CD4-positive, alpha-beta T cell (primary cell): Measurements from ENCODE around the gene LEKR1. TPM values are rescaled to one million over a fixed set of nuclear protein-coding genes. Genes with fewer than 3 reads are reported as not detected.

Source experiments
- ATAC-seq: fragments of 200-7000 bp; cut with Tn5 transposase; one replicate; pipeline ENCODE4 v1.10.0; 2022; ENCODE audit warnings: mild to moderate bottlenecking; ENCODE audit not compliant: poor library complexity
- CTCF ChIA-PET: fragments of 350-600 bp; sonication (Branson Sonifier 250); formaldehyde crosslinking; loops from one replicate; lab custom pipeline; 2021; ENCODE audit warnings: antibody characterized with exemption, inconsistent platforms; lab: Charles Lee
- POLR2A ChIA-PET: fragments of 350-600 bp; sonication (Branson Sonifier 250); formaldehyde crosslinking; loops from one replicate; lab custom pipeline; 2021; ENCODE audit warnings: antibody characterized with exemption, inconsistent platforms; lab: Charles Lee
- DNase-seq, 14 experiments: peaks; one replicate each; pipeline ENCODE4 v3.0.0-alpha.2; 2013 to 2020; ENCODE audit warnings: mixed read lengths in 2 of 14
- H3K27ac ChIP-seq, 2 donors: one replicate each; pipeline versions ENCODE4 v1.5.1 to v1.7.0; 2013; ENCODE audit warnings: low read length in 2 of 2, low read depth in 1 of 2, mild to moderate bottlenecking in 1 of 2
- H3K27me3 ChIP-seq, 2 experiments: 1 replicate in 1 of 2; 2 replicates in 1 of 2; pipeline versions ENCODE4 v1.6.1 to v1.7.0; 2013; ENCODE audit warnings: low read length in 2 of 2, control low read depth in 1 of 2, mild to moderate bottlenecking in 1 of 2, moderate library complexity in 1 of 2; ENCODE audit not compliant: insufficient read depth in 2 of 2, control insufficient read depth in 1 of 2
- H3K36me3 ChIP-seq: one replicate; pipeline ENCODE4 v1.6.1; 2013; ENCODE audit warnings: low read length, control low read depth; ENCODE audit not compliant: insufficient read depth
- H3K4me1 ChIP-seq: one replicate; pipeline ENCODE4 v1.6.1; 2013; ENCODE audit warnings: low read length, control low read depth; ENCODE audit not compliant: insufficient read depth
- H3K4me3 ChIP-seq: one replicate; pipeline ENCODE4 v1.5.1; 2013; ENCODE audit warnings: mild to moderate bottlenecking, low read length, moderate library complexity
- H3K9me3 ChIP-seq, 2 experiments: 1 replicate in 1 of 2; 2 replicates in 1 of 2; pipeline versions ENCODE4 v1.6.1 to v1.7.0; 2013; ENCODE audit warnings: low read length in 2 of 2, mild to moderate bottlenecking in 2 of 2, control low read depth in 1 of 2, moderate library complexity in 1 of 2; ENCODE audit not compliant: control insufficient read depth in 1 of 2, insufficient read depth in 1 of 2
- H3K27ac Mint-ChIP-seq: one replicate; pipeline ENCODE4 v1.8.0; 2020; ENCODE audit warnings: mixed read lengths
- H3K27me3 Mint-ChIP-seq: one replicate; pipeline ENCODE4 v1.8.0; 2021; ENCODE audit warnings: mixed read lengths
- H3K36me3 Mint-ChIP-seq: one replicate; pipeline ENCODE4 v1.8.0; 2021; ENCODE audit warnings: low read depth, mixed read lengths
- H3K4me1 Mint-ChIP-seq: one replicate; pipeline ENCODE4 v1.8.0; 2021; ENCODE audit warnings: low read depth, mixed read lengths
- H3K4me3 Mint-ChIP-seq: one replicate; pipeline ENCODE4 v1.8.0; 2020; ENCODE audit warnings: mild to moderate bottlenecking, mixed read lengths
- H3K9me3 Mint-ChIP-seq: one replicate; pipeline ENCODE4 v1.8.0; 2020; ENCODE audit warnings: mixed read lengths
- intact Hi-C, 2 experiments: fragments of 100-400 bp; cut with DNase I in 1 of 2; cut with micrococcal nuclease in 1 of 2; formaldehyde crosslinking; loops; one replicate each; pipeline versions ENCODE4 v1.15.1 to v1.9.0; 2023 to 2025; cut with DNase I, micrococcal nuclease
- total RNA-seq, 174 experiments: library from RNA in 2 of 174; stranded (reverse) in 2 of 174; gene quantifications; one replicate each; pipeline ENCODE4 v1.2.3 and lab custom pipeline; 2021 to 2026
- TF ChIP-seq, protein P1 (sequence below): fragments of 200-600 bp; IDR thresholded peaks from one replicate; pipeline ENCODE4 v1.8.0; 2022; ENCODE audit warnings: antibody characterized with exemption, mild to moderate bottlenecking

Gene LEKR1
- total RNA-seq, 2 experiments from 2014 or later = 0.77 to 1.0 TPM

DNA sequence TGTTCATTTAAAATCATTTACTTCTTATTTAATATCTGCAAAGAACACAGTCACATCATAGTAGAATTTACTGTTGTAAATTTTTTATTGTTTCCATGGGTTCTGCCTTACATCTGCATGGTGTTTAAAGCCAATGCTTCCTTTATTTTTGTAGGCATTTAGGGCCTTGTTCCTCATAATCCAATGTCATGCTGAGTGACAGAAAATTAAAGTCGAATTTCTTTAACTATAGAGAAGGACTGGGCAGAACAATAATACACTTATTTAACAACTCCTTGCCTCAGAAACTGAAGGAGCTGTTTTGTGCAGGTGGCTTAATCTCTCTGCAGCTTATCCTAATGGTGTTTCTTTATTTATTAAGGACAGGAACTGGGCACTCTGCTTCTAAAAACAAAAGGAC, 149.6 kb downstream of the LEKR1 start:
- ChIA-PET POLR2A (interaction anchor here (0.7 kb wide), 1 partner anchor 270 kb away, joined by 3 read pairs; no protein-coding TSS in a partner anchor), CTCF (interaction anchor here (0.9 kb wide), 1 partner anchor 15 kb away, joined by 4 read pairs; no protein-coding TSS in a partner anchor)
- no peaks in the 10 kb centered on the region for H3K9me3 ChIP-seq
- DNase-seq = no peak
- H3K4me1 Mint-ChIP-seq = peaks cover 7% of the 10 kb centered on the region
- no peaks in the 10 kb centered on the region for H3K36me3 Mint-ChIP-seq
- H3K27me3 ChIP-seq = no peaks in the 10 kb centered on the region
- H3K36me3 ChIP-seq = no peaks in the 10 kb centered on the region
- H3K4me1 ChIP-seq = peaks cover 2% of the 10 kb centered on the region
- H3K27ac ChIP-seq = no peak overlapping the region
- no peak overlapping the region for H3K4me3 ChIP-seq
- no peaks in the 10 kb centered on the region for H3K27me3 Mint-ChIP-seq
- H3K27ac Mint-ChIP-seq = no peak overlapping the region
- no peak for ATAC-seq
- H3K4me3 Mint-ChIP-seq = no peak overlapping the region
- intact Hi-C loops = no loop called here
- H3K9me3 Mint-ChIP-seq = no peaks in the 10 kb centered on the region
- TF ChIP-seq, protein P1, sequence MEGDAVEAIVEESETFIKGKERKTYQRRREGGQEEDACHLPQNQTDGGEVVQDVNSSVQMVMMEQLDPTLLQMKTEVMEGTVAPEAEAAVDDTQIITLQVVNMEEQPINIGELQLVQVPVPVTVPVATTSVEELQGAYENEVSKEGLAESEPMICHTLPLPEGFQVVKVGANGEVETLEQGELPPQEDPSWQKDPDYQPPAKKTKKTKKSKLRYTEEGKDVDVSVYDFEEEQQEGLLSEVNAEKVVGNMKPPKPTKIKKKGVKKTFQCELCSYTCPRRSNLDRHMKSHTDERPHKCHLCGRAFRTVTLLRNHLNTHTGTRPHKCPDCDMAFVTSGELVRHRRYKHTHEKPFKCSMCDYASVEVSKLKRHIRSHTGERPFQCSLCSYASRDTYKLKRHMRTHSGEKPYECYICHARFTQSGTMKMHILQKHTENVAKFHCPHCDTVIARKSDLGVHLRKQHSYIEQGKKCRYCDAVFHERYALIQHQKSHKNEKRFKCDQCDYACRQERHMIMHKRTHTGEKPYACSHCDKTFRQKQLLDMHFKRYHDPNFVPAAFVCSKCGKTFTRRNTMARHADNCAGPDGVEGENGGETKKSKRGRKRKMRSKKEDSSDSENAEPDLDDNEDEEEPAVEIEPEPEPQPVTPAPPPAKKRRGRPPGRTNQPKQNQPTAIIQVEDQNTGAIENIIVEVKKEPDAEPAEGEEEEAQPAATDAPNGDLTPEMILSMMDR = no peak

DNA sequence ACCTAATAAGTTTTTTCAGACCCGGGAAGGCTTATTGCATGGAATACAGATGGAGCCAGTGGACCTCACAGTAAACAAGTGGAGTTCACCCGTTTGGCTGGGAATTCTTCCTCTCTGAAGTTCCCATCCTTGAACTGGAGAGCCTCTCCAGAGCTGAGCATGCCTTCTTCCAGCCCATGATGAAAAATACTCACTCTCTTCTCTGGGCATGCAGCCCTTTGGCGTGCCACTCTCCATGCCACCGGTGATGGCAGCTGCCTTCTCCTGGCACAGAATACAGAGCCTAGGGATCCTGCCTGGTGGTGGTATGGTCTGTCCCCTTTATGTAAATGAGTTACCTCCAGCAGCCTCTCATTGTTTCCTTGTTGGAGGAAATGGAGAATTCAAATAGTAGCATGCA, 150.8 kb downstream of the LEKR1 start:
- Mint-ChIP-seq H3K9me3 (no peaks in the 10 kb centered on the region), H3K27ac (no peak overlapping the region), H3K4me3 (no peak overlapping the region), H3K4me1 (peaks cover 7% of the 10 kb centered on the region), H3K27me3 (no peaks in the 10 kb centered on the region), H3K36me3 (no peaks in the 10 kb centered on the region)
- ATAC-seq (no peak), DNase-seq (no peak)
- intact Hi-C loops = no loop called here
- Histone ChIP-seq H3K27me3 (no peaks in the 10 kb centered on the region), H3K4me3 (no peak overlapping the region), H3K9me3 (no peaks in the 10 kb centered on the region), H3K36me3 (no peaks in the 10 kb centered on the region), H3K4me1 (peaks cover 2% of the 10 kb centered on the region), H3K27ac (no peak overlapping the region)
- TF ChIP-seq, protein P1 = no peak
- ChIA-PET POLR2A (no interaction called here), CTCF (no interaction called here)

DNA sequence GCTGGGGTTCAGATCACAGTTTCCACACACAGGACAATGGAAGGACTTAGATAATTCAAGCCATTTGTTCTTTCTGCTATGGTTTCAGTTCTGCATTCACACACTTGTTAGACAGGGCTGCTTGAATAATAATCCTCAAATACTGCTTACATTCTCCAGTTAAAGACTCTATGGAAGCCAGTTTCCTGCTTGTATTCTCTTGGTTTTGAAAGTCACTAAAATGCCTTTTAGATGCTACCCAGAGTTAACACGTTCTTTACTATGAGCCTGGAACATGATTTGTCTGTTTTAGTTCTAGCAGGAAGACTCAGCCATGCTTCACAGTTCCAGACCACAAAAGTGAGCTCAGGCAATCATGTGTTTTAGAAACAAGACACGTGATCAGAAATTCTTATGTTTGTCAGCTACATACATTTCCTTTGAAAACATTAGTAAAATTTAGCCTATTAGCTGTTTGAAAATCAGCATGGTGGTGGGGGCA, 152.4 kb downstream of the LEKR1 start:
- H3K4me1 Mint-ChIP-seq = peaks cover 7% of the 10 kb centered on the region
- H3K36me3 Mint-ChIP-seq = no peaks in the 10 kb centered on the region
- POLR2A ChIA-PET = interaction anchor here (1.1 kb wide), 1 partner anchor 33 kb away, joined by 3 read pairs; no protein-coding TSS in a partner anchor
- H3K9me3 Mint-ChIP-seq = no peaks in the 10 kb centered on the region
- CTCF ChIA-PET = no interaction called here
- H3K27me3 ChIP-seq = no peaks in the 10 kb centered on the region
- intact Hi-C loops = no loop called here
- H3K4me3 Mint-ChIP-seq = no peak overlapping the region
- peaks cover 2% of the 10 kb centered on the region for H3K4me1 ChIP-seq
- no peak overlapping the region for H3K27ac ChIP-seq
- no peaks in the 10 kb centered on the region for H3K27me3 Mint-ChIP-seq
- H3K36me3 ChIP-seq = no peaks in the 10 kb centered on the region
- H3K27ac Mint-ChIP-seq = no peak overlapping the region
- no peak overlapping the region for H3K4me3 ChIP-seq
- TF ChIP-seq, protein P1 = no peak
- H3K9me3 ChIP-seq = no peaks in the 10 kb centered on the region
- no peak for ATAC-seq
- DNase-seq = peak in 4 of 14 experiments; percentile 5 to 47 (median 19)
